ENCODE results near the gene AP1M1.

The AP1M1 gene

GRCh38 chr19:16208847-16209665 is 11.3 kb downstream of the AP1M1 start:
- DNase-seq = no peak

GRCh38 chr19:16210168-16210567 is 12.5 kb downstream of the AP1M1 start:
- DNase-seq = no peak

GRCh38 chr19:16213076-16213475 is 15.4 kb downstream of the AP1M1 start:
- no peak for DNase-seq

- no peak for DNase-seq
Observed at GRCh38 chr19:16216744-16217670, 19.3 kb downstream of the AP1M1 start.

GRCh38 chr19:16217716-16218451 is 20.2 kb downstream of the AP1M1 start:
- DNase-seq = no peak

- no peak for DNase-seq
Observed at GRCh38 chr19:16218851-16219250, 21.1 kb downstream of the AP1M1 start.

- DNase-seq = no peak
Observed at GRCh38 chr19:16222806-16223205, 25.1 kb downstream of the AP1M1 start.

GRCh38 chr19:16223746-16224145 is 26.0 kb downstream of the AP1M1 start:
- no peak for DNase-seq

GRCh38 chr19:16224293-16225045 is 26.8 kb downstream of the AP1M1 start:
- DNase-seq = no peak

GRCh38 chr19:16225279-16226183 is 27.8 kb downstream of the AP1M1 start:
- DNase-seq = no peak

- no peak for DNase-seq
Observed at GRCh38 chr19:16226184-16226591, 28.5 kb downstream of the AP1M1 start.

- DNase-seq = no peak
Observed at GRCh38 chr19:16226878-16227836, 29.4 kb downstream of the AP1M1 start.

GRCh38 chr19:16227837-16228636 is 30.3 kb downstream of the AP1M1 start:
- DNase-seq = no peak

- DNase-seq = no peak
Observed at GRCh38 chr19:16228637-16229321, 31.1 kb downstream of the AP1M1 start.

- DNase-seq = no peak
Observed at GRCh38 chr19:16229322-16229641, 31.6 kb downstream of the AP1M1 start.

- DNase-seq = no peak
Observed at GRCh38 chr19:16232127-16232526, 34.4 kb downstream of the AP1M1 start.

- no peak for DNase-seq
Observed at GRCh38 chr19:16232568-16232967, 34.9 kb downstream of the AP1M1 start.

- DNase-seq = no peak
Observed at GRCh38 chr19:16233081-16233776, 35.5 kb downstream of the AP1M1 start.

All from activated gamma-delta T cell (primary cell).